ENCODE measurements around the gene FBXL19. TPM values are rescaled to one million over a fixed set of nuclear protein-coding genes. Genes with fewer than 3 reads are reported as not detected.

FBXL19 gene
- total and polyA plus RNA-seq, 2 of the 13 experiments (the other 11 are each of a cell fraction or from before 2014, with no cell fraction given), result 6.0 to 13.7 TPM

GRCh38 chr16:30922960-30923535 lies 324 bp upstream of the FBXL19 start (continued):
- peak; percentile 3; the same call in 1 of the 2 replicates for TF ChIP-seq DRAP1 (CRISPR knock-in tag; IDR thresholded peaks at IDR 0.05)
- TF ChIP-seq CTCF (CRISPR knock-in tag; IDR thresholded peaks at IDR 0.05), result peak; percentile 10; the same call in 1 of the 2 replicates
- no peak for TF ChIP-seq ETS1 (CRISPR knock-in tag; IDR thresholded peaks at IDR 0.05)
- no peak; the same call in 1 of the 2 replicates for TF ChIP-seq ZNF232 (CRISPR knock-in tag; IDR thresholded peaks at IDR 0.05; ENCODE audit: borderline replicate concordance)
- TF ChIP-seq ETV6 (CRISPR knock-in tag; conservative IDR thresholded peaks at IDR 0.05), result peak; percentile 90; the same call in 1 of the 2 replicates
- TF ChIP-seq ASH2L (IDR thresholded peaks at IDR 0.05; ENCODE audit: insufficient read length, low read depth, low read length), result peak; percentile 91
- peak; percentile 87 for TF ChIP-seq SIN3B (IDR thresholded peaks at IDR 0.05; ENCODE audit: low read length)
- 0 out of 2 replicates have a peak, but pooled peaks have one; percentile 8 for TF ChIP-seq SNAI1 (CRISPR knock-in tag; IDR thresholded peaks at IDR 0.05; ENCODE audit: borderline replicate concordance)
- TF ChIP-seq FOXC1 (CRISPR knock-in tag; IDR thresholded peaks at IDR 0.05; ENCODE audit: borderline replicate concordance), result peak; percentile 91; the same call in 1 of the 2 replicates
- no peak for TF ChIP-seq NBN (conservative IDR thresholded peaks at IDR 0.05)
- TF ChIP-seq POLR2A (IDR thresholded peaks at IDR 0.05; ENCODE audit: insufficient read depth in 1 of 2, low read depth in 2 of 2, low read length in 2 of 2), result peak; percentile 66 to 86
- peak; percentile 86 for TF ChIP-seq SALL2 (CRISPR knock-in tag; IDR thresholded peaks at IDR 0.05)
- TF ChIP-seq ZBTB38 (CRISPR knock-in tag; IDR thresholded peaks at IDR 0.05), result peak; percentile 65
- TF ChIP-seq ZNF580 (CRISPR knock-in tag; IDR thresholded peaks at IDR 0.05; ENCODE audit: borderline replicate concordance, low read depth), result 0 out of 2 replicates have a peak, but pooled peaks have one; percentile 36
- no peak for TF ChIP-seq ISX (CRISPR knock-in tag; conservative IDR thresholded peaks at IDR 0.05)
- TF ChIP-seq AKNA (CRISPR knock-in tag; IDR thresholded peaks at IDR 0.05; ENCODE audit: borderline replicate concordance), result no peak
- TF ChIP-seq ZNF260 (CRISPR knock-in tag; IDR thresholded peaks at IDR 0.05; ENCODE audit: borderline replicate concordance, low read depth), result no peak
- TF ChIP-seq ZBTB7B (CRISPR knock-in tag; IDR thresholded peaks at IDR 0.05), result no peak
- TF ChIP-seq YEATS4 (CRISPR knock-in tag; IDR thresholded peaks at IDR 0.05; ENCODE audit: borderline replicate concordance), result peak; percentile 75
- TF ChIP-seq ZSCAN29 (CRISPR knock-in tag; conservative IDR thresholded peaks at IDR 0.05), result peak; percentile 20; the same call in 1 of the 2 replicates
- TF ChIP-seq ZNF879 (CRISPR knock-in tag; IDR thresholded peaks at IDR 0.05), result 0 out of 2 replicates have a peak, but pooled peaks have one; percentile 14
- no peak; the same call in 1 of the 2 replicates for TF ChIP-seq ZNF616 (CRISPR knock-in tag; IDR thresholded peaks at IDR 0.05; ENCODE audit: low read depth)

All from HepG2 (cell line).